OCI-LY1 (cell line): Measurements from ENCODE around the gene NBEA.

Source experiments
- CTCF ChIP-seq: fragments of 200-600 bp; sonication (generic), shearing (Covaris generic); IDR thresholded peaks from 2 replicates; pipeline ENCODE4 v1.5.1; 2017; ENCODE audit warnings: mild to moderate bottlenecking, antibody characterized with exemption, low read length, moderate library complexity, mixed read lengths
- EZH2 ChIP-seq: fragments of 200-600 bp; sonication (generic), shearing (Covaris generic); IDR thresholded peaks from 2 replicates; pipeline ENCODE4 v1.8.0; 2017; ENCODE audit warnings: borderline replicate concordance, mixed run types, mild to moderate bottlenecking, antibody characterized with exemption, low read length, moderate library complexity, mixed read lengths

- TF ChIP-seq CTCF, result no peak
- no peak for TF ChIP-seq EZH2
Observed at GRCh38 chr13:34941436-34941834, 635 bp upstream of the NBEA start.
